Measurements from ENCODE around the gene KDM3B.
A peak's percentile ranks its signal among the peaks of the same experiment; 100 is the strongest.

- TF ChIP-seq CTCF (IDR thresholded peaks at IDR 0.05; ENCODE audit: low read depth, low read length) (no peak), POLR2A (IDR thresholded peaks at IDR 0.05; ENCODE audit: extremely low read depth, insufficient read length) (no peak), MAX (IDR thresholded peaks at IDR 0.05; ENCODE audit: low read depth, low read length) (0 out of 2 replicates have a peak, but pooled peaks have one; percentile 13)
Observed at GRCh38 chr5:138369706-138370105, 17.2 kb downstream of the KDM3B start.

All from NB4 (cell line).